GM19463 (cell line): Measurements from ENCODE around the gene RUNX3.

Experiments used
- ATAC-seq: cut with Tn5 transposase; IDR thresholded peaks from one replicate; pipeline ENCODE4 v1.9.1; 2021; ENCODE audit warnings: mild to moderate bottlenecking, moderate library complexity; ENCODE audit not compliant: unreplicated experiment

The RUNX3 gene

DNA sequence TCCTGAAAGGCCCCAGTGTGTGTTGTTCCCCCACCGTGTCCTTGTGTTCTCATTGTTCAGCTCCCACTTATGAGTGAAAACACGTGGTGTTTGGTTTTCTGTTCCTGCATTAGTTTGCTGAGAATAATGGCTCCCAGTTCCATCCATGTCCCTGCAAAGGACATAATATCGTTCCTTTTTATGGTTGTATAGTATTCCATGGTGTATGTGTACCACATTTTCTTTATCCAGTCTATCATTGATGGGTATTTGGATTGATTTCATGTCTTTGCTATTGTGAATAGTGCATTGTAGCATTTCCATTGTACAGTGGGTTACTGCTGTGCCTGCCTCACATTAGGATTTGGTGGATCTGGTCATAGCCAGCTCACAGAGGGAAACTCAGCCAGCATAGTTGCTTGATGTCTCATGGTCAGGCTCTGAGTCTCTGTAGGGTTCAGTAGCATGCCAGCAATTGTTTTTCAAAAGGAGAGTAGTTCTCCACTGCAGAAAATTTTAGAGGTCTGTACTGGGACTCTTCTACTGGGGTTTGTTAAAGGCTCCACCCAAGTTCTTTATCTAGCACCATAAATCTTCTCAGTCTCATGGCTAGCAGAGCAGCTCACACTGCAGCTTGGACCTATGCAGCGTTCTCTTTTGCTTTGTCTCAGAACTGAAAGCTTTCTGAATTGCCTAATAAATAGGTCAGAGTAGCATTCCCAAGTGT lies 41.0 kb downstream of the RUNX3 start:
- ATAC-seq, result no peak

DNA sequence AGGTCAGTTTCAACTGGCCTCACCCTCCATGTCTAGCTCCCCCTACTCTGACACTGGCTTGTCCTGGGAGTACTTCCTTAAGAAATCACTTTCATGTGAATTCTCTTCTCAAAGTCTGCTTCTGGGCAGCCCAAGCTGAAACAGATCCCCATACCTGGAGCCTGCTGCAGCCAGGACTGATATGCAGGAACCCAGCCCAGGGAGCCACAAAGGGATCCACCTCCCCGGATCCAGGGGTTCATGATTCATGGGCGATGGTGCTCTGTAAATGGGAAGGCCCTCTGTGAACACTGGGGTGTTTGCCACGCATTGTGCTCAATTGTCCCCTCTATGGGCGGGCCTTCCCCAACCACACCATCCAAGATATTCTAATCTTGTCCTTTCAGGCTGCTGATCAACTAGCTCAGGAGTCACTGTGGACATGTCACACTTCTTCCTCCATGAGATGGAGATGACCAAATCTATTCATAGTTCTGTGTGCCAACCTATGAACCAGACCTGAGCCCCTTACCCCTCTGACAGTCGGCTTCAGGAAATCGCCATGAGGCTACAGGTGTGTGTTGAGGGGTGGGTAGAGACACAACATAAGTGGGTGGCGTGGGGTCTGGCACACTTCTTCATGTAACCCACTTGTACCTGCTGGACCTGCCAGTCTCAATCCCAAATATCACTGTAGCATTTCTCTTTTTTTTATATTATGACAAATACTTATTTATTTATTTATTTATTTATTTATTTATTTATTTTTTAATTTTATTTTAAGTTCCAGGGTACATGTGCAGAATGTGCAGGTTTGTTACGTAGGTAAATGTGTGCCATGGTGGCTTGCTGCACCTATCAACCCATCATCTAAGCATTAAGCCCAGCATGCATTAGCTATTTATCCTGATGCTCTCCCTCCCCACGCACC lies 41.8 kb downstream of the RUNX3 start:
- no peak for ATAC-seq

DNA sequence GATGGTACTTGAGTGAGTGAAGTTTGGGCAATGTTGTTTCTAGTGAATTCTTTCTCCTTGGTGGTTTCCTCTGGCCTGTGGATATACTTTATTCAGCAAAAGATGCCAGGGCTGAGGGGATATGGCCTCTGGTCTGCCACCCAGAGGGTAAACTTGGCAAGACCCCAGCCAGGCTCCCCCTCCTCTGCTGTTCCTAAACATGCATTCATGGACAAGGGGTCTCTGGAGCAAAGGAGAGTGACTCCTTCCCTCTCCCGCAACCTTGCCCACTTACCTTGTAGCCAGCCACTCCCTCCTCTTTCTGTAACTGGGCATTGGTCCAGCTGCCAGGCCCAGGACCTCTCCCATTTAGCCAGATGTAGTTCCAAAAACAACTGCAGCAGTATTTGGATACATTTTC lies 43.8 kb downstream of the RUNX3 start:
- ATAC-seq, result no peak

DNA sequence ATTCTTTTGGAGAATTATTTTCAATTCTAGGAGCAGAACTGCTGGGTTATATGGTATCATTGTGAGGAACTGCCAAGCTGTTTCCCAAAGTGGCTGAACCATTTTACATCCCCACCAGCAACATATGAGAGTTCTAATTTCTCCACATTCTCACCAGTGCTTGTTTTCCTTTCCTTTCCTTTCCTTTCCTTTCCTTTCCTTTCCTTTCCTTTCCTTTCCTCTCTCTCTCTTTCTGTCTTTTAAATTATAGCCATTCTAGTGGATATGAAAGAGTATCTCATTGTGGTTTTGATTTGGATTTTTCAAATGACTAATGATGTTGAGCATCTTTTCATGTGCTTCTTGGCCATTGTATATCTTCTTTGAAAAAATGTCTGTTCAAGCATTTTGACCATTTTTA lies 45.3 kb downstream of the RUNX3 start:
- ATAC-seq, result no peak

DNA sequence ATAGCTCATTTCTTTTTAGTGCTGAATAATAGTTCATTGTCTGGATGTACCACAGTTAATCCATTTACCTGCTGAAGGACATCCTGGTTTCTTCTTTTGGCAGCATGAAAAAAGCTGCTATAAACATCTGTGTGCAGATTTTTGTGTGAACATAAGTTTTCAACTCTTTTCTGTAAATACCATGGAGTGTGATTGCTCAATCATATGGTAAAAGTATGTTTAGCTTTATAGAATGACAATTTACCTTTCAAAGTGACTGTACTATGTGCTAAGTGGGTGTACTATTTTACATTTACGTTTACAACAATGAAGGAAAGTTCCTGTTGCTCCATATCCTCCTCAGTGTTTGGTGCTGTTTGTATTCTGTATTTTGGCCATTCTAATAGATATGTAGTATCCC lies 49.0 kb downstream of the RUNX3 start:
- no peak for ATAC-seq

DNA sequence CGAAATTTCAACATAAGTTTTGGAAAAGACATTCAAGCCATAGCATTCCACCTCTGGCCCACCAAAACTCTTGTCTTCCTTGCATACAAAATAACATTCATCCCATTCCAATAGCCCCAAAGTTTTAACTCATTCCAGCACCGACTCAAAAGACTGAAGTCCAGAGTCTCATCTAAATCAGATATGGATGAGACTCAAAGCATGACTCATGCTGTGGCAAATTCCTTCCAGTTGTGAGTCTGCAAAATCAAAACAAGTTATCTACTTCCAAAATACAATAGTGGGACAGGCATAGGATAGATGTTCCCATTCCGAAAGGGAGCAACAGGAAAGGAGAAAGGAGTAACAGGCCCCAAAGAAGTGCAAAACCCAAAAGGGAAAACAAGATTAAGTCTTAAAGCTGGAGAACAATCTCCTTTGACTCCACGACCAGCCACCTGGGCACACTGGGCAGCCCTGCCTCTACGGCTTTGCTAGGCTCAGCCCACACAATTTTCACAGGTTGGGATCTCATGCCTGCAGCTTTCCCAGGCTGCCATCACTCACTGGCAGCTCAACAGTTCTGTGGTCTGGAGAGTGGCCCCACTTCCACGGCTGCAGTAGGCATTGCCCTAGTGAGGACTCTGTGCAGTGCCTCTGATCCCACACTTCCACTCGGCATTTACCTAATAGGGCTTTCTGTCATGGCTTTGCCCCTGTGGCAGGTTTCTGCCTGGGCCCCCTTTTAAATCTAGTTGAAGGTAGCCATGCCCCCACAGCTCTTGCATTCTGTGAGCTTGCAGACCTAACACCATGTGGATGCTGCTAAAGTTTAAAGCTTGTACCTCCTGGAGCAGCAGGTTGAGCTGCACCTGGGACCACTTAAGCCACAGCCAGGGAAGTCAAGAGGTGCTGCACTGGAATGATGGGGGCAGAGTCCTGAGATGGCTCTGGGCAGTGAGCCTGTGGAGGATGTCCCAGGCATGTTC lies 51.0 kb downstream of the RUNX3 start:
- no peak for ATAC-seq

DNA sequence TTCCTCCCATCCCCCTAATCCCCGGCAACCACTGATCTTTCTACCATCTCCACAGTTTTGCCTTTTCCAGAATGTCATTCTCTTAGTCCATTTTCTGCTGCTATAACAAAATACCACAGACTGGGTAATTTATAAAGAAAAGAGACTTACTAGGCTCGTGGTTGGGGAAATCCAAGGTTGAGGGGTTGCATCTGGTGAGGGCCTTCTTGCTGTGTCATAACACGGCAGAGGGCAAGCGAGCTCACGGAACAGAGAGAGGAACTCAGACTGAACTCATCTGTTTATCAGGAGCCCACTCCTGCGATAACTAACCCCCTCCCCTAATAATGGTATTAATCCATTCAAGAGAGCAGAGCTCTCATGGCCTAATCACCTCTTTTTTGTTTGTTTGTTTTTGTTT lies 52.0 kb downstream of the RUNX3 start:
- no peak for ATAC-seq

DNA sequence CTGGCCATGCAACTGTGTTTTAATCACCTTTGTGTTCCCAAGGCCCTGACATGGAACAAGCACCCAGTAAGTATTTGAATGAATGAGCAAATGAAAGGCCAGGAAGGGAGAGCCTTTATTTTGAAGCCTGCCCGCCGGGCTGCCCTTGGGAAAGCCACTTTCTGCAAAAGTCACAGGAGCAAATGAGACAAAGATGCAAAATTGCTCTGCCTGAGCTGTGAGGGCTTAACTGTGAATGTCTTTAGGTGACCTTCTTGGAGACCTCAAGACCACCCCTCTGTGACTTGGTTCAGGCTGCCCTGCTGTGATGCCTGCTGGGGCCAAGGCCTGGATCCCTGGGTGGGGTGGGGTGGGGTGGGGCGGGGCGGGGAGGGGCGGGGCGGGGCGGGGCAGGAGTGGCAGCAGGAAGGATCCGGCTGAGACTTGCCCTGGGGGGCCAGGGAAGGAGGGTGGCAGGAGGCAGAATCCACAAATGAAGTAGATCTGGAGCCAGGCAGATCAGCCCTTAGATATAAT lies 54.0 kb downstream of the RUNX3 start:
- no peak for ATAC-seq

DNA sequence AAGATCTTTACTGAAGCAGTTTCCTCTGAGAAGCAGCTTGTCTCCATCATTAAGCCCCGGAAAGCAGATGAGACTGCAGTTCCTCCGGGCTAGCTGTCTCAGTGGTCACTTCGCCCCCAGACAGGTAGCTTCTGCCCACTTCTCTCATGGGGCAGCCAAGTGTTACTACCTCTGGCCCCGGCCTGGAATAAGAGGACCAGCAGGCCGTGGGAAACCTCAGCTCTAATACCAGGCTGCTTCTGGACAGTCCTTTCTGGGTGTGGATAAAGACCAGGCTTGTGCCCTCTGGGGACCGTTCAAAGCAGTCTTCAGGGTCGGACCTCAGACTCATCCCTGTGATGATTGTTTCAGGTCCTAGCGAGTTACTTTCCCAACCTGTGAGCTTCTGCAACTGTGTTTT lies 54.8 kb downstream of the RUNX3 start:
- no peak for ATAC-seq

DNA sequence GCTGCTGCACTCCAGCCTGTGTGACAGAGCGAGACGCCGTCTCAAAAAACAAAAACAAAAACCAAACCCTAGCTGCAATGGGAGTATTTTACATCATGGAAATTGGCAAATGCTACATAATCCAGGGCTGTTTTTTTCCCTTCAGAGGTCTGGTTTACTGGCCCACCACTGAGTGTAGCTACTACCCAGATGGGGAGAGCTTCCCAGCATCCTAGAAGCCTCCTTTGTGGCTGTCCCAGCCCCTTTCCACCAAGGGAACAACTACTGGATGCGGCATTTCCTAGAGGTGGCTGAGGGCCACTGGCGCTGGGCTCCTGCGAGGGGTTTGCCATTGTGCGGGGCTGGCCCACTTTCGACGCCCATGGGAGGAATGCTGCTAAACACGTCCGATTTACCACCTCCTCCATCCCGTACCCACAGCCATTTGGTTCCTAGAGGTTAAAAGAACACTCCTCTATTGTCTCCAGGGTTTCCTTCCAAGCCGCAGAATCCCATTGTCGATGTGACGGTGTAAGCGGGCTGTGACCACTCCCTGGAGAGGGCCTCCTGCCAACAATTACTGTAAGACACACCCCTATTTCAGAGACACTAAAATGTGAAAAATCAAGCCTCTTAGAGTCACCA lies 55.4 kb downstream of the RUNX3 start:
- ATAC-seq, result no peak

DNA sequence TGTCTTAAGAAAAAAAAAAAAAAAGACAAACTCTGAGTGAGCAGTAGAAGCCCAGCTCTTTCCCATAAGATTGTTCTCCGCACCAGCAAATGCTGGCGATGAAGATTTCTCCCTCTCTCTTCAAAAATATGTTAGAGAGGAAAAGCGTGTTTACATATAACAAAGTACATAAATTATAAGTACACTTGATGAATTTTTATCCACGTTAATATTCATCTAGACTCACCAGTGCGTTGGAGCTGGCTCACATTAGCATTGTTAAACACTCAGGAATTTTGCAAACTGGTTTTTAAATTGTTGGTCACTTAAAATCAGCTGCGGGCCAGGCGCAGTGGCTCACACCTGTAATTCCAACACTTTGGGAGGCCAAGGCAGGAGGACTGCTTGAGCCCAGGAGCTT lies 56.0 kb downstream of the RUNX3 start:
- ATAC-seq, result no peak

DNA sequence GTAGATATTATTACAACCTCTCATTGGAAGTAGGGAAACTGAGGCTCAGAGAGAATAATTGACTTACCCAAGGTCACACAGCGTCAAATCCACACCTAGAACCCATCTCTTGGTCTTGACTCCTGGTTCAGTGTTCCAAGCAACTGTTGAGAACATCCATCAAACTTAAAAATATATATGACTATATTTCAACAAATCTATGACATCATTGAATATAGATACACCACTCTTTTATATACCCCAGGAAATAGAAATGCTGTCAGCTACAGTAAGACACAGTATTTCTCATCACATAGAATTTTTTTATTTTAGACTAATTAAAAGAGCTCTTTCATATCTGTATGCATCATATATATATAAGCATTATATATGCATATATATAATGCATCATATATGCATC lies 56.9 kb downstream of the RUNX3 start:
- no peak for ATAC-seq

DNA sequence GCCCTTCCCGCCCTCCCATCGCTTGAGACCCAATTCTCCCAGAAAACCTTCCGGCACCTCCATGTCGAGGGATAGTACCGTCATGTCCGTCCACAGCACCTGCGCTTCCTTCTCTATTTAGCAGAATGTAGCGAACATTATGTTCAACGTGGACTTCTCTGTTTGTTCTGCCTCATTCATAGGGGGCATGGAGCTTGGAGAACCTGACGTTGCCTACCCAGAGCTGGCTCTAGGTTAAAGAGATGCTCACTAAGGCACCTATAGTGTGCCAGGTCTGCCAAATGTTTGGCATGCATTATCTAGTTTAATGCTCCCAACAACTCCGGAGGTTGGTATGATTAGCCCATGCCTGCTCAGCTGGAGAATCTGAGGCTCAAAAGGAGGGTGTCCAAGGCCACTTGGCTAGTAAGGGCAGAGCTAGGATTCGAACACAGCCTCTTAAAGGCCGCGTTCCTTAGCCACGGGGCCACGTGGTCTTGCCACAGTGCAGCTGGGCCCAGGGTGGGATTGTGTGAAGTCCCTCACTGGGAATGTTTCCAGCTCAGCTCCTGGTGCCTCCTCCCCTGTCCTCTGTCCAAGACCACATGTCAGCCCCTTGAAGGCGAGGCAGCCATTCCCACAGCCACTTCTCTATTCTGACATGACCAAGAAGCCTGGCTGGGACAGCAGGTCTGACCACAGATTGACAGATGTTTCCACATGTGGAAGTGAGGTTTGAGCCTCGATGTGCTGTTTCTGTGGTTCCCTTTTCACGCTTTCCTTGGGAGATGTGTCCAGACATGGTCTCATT lies 57.8 kb downstream of the RUNX3 start:
- no peak for ATAC-seq

DNA sequence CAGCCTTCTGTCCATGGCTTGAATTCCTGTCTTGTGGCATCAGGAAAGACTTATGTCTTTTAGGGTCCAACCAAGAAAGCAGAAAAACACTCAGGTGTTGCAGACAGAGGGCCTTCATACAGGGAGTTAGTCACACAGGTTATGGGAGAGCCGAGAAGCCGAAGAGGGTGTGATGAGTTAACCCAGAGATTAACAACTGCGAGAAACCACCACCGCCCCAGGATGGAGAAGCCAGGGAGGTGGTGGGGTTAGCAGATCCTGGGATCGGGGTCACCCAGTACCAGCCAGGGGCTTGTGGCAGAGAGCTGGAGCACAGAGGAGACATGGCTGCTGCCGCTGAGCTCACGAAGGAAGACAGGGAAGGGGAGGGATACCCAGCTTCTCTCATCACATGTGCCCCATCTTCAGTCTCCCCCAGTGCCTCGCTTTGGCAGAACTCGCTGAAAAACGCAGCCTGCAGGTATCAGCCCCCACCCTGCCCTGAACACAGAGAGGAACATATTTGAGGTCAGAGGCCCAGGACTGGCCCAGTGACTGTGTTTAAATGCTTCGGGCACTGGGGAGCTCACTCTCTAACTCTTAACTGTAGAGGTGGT lies 58.7 kb downstream of the RUNX3 start:
- no peak for ATAC-seq

DNA sequence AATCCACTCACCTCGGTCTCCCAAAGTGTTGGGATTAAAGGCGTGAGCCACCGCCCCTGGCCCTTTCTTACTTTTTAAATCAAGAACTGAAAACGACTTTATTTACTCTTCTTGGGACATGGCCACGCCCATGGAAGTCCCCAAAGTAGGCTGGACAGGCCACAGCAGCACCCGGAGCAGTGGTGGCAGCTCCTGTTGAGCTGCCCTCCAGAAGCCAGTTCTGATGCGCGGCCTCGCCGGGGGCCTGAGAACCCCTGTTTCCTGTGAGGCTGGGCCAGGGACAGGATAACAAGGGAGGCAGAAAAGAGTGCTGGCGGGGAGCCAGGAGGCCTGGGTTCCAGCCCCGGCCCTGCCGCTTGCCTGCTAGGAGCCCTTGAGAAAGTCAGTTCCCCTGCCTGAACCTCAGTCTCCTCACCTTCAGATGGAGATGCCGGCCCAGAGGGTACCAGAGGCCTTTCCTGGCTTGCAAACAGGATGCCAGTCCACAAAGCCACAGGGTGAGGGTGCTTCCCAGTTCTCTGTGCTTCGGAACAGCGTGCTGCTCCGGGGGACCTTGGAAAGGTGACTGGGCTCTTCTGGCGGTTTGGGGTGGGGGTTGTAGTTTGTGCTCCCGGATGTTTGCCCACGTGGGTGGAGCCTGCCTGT lies 59.4 kb downstream of the RUNX3 start:
- ATAC-seq, result no peak

DNA sequence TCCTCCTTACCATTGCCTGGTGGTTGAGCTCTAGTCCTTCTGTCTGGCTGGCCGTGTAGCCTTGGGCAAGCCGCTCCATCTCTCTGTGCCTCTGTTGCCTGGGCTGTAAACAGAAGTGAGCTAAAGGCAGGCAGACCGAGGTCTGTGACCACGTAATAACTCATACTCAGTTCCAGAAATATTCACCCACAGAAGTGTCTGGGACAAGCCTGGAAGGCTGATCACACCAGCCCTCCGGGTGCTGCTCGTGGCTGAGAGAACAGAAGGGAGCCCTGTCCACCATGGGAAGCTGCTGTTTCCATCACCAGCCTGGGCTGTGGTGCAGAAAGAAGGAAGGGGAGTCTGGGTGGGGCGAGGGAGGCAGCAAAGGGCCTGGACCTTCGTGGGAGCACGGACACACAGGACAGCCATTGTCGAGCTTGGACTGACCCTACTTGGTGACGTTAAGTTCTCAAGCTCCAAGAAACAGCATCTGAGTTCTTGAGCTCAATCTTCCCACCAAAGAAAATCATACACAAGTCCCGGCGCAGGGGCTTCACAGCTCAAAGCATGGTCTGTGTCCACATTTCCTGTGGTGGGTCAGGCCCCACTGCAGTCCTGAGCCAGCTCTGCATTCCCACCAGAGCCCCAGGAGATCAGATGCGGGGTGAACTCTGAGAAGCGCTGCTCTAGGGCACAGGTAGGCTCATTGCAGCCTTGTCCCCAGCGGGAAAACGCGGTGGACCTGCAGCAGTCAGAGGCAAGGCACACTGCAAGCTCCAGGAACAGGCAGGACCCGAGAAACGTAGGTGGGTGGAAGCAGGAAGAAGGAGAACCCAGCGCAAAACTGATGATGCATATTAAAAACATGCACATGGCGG lies 61.8 kb downstream of the RUNX3 start:
- no peak for ATAC-seq

DNA sequence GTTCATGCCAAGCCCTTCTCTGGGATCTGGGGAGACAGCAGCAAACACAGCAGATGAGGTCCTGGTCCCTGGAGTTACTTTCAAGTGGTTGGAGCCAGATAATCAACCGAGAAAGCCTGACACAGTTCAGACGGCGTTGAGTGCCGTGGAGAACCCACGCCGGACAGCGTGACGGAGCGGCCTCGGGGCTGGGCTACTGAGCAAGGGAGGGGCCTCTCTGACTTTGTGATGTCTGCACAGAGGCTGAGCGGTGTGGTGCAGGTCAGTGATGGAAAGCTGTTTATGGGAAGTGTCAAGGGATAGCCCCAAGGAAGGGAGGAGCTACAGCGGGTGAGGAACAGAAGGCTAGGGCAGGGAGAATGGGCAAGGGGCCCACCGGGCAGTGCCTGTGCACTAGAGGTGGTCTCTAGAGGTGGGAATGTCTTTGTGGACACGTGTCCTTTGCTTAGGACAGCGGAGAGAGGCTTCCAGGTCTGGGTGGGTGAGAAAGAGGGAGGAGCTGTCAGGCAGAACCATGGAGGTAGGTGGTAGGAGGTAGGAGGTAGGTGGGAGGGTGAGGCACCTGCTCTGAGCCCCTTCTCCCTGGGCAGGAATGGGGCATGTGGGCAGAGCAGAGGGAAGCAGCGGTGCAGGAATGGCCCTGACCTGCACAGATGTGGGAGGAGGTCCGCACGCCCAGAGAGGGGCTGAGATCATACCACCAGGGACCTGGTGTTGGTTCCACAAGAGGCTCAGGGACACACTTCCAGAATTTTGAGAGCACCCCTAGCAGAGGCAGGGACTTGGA lies 62.8 kb downstream of the RUNX3 start:
- ATAC-seq, result no peak
